Measurements from ENCODE around the gene SLC38A8. TPM values are rescaled to one million over a fixed set of nuclear protein-coding genes. Genes with fewer than 3 reads are reported as not detected.
A peak's percentile ranks its signal among the peaks of the same experiment; 100 is the strongest.

The SLC38A8 gene
- total and polyA plus RNA-seq, 9 donors, result 0.62 to 0.98 (median 0.66) TPM; not detected in 6

GRCh38 chr16:84059111-84059510 lies 16.5 kb upstream of the SLC38A8 start:
- TF ChIP-seq EP300 (IDR thresholded peaks at IDR 0.05), result no peak
- TF ChIP-seq, protein P1, sequence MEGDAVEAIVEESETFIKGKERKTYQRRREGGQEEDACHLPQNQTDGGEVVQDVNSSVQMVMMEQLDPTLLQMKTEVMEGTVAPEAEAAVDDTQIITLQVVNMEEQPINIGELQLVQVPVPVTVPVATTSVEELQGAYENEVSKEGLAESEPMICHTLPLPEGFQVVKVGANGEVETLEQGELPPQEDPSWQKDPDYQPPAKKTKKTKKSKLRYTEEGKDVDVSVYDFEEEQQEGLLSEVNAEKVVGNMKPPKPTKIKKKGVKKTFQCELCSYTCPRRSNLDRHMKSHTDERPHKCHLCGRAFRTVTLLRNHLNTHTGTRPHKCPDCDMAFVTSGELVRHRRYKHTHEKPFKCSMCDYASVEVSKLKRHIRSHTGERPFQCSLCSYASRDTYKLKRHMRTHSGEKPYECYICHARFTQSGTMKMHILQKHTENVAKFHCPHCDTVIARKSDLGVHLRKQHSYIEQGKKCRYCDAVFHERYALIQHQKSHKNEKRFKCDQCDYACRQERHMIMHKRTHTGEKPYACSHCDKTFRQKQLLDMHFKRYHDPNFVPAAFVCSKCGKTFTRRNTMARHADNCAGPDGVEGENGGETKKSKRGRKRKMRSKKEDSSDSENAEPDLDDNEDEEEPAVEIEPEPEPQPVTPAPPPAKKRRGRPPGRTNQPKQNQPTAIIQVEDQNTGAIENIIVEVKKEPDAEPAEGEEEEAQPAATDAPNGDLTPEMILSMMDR (IDR thresholded peaks at IDR 0.05), result no peak
- Histone ChIP-seq H3K4me3 (no peak overlapping the region), H3K4me1 (ENCODE audit: insufficient read depth) (no peaks in the 10 kb centered on the region), H3K36me3 (no peaks in the 10 kb centered on the region), H3K27ac (no peak overlapping the region), H3K9me3 (no peaks in the 10 kb centered on the region), H3K27me3 (no peaks in the 10 kb centered on the region)
- peak in 1 of 5 donors; percentile 17 for DNase-seq
- 84 to 86% (median 84%) methylated on average over 11 of the region's 11 CpGs for WGBS, 3 donors
- intact Hi-C loops (cut with DNase I), result no loop called here

DNA sequence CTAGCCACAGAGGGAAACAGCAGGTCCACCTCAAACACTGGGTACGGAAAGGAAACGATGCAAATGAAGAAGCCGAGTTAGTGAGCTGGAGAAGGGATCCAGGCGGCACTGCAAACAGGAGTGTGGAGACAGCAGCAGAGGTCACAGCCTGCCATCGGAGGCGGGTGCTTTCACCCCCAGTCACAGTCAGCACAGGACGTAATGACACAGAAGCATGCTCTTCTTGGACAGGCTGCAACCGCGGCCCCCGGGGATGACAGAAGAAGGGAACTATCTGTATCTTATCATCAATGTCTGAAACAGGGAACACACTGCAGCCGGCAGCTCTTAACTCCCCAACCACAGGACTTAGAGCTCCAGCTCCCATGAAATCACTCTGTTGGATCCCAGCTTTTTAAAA lies 16.1 kb upstream of the SLC38A8 start:
- peak in 1 of 5 donors; percentile 19 for DNase-seq
- 68 to 80% (median 71%) methylated on average over 11 of the region's 11 CpGs for WGBS, 3 donors
- Histone ChIP-seq H3K9me3 (no peaks in the 10 kb centered on the region), H3K27ac (no peak overlapping the region), H3K4me3 (no peak overlapping the region), H3K27me3 (no peaks in the 10 kb centered on the region), H3K36me3 (no peaks in the 10 kb centered on the region), H3K4me1 (ENCODE audit: insufficient read depth) (no peaks in the 10 kb centered on the region)
- intact Hi-C loops (cut with DNase I), result no loop called here
- TF ChIP-seq, protein P1 (IDR thresholded peaks at IDR 0.05), result no peak
- TF ChIP-seq POLR2A (IDR thresholded peaks at IDR 0.05) (no peak), EP300 (IDR thresholded peaks at IDR 0.05) (no peak)

DNA sequence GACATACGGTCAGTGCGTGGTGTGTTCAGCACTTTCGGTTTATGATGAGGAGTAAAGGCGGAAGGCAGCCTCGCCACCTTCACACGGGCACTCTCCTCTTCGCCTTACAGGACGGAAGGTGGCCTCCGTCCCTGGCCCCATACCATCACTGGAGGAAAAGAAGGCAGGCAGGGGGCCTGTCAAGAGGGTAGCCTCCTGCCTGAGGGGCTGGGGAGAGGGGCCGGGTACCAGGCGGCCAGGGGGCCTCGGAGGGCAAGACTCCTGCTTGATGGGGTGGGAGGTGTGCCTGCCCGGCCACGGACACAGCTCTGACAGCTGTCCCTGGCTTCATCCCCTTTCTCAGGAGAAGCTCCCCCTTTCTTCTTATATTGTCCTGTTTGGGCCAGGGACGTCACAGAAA lies 15.6 kb upstream of the SLC38A8 start:
- no peak overlapping the region for H3K27ac ChIP-seq
- no peak overlapping the region for H3K4me3 ChIP-seq
- H3K27me3 ChIP-seq, result no peaks in the 10 kb centered on the region
- H3K9me3 ChIP-seq, result no peaks in the 10 kb centered on the region
- peak in 1 of 5 donors; percentile 15 for DNase-seq
- intact Hi-C loops (cut with DNase I), result no loop called here
- H3K36me3 ChIP-seq, result no peaks in the 10 kb centered on the region
- WGBS, 3 donors, result 88 to 93% (median 89%) methylated on average over 15 of the region's 15 CpGs
- no peaks in the 10 kb centered on the region for H3K4me1 ChIP-seq (ENCODE audit: insufficient read depth)
- TF ChIP-seq, protein P1 (IDR thresholded peaks at IDR 0.05), result no peak
- TF ChIP-seq EP300 (IDR thresholded peaks at IDR 0.05) (no peak), POLR2A (IDR thresholded peaks at IDR 0.05) (no peak)

DNA sequence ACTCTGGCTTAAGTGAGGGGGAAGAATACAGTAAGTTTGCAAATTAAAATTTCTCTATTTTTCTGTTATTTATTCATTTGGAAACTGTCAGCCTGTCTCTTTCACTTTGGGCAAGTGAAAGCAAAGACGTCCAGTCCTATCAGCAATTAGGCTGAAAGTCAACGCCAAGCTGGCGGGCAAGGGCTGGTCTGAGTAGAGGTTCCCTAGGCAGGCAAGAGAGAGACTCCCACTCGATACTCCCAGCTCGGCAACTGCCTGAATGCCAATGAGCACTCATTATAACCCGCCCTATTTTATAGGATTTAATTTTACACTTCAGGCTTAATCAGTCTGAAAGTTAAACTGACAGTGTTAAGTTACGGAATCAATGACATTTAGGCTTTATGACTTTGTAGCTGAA lies 14.3 kb upstream of the SLC38A8 start:
- Histone ChIP-seq H3K4me3 (no peak overlapping the region), H3K36me3 (no peaks in the 10 kb centered on the region), H3K9me3 (no peaks in the 10 kb centered on the region), H3K4me1 (ENCODE audit: insufficient read depth) (no peaks in the 10 kb centered on the region), H3K27me3 (no peaks in the 10 kb centered on the region), H3K27ac (no peak overlapping the region)
- TF ChIP-seq, protein P1 (IDR thresholded peaks at IDR 0.05), result no peak
- intact Hi-C loops (cut with DNase I), result no loop called here
- DNase-seq, result no peak
- WGBS, 3 donors, result 80 to 85% (median 84%) methylated on average over 7 of the region's 7 CpGs
